Stimulated activated CD4-positive, alpha-beta T cell treated with anti-CD3 and anti-CD28 coated beads, Interleukin-1b, Interleukin-23, amount 100 ng/mL, for 1 hour (primary cell): ENCODE measurements around the gene HPSE.

Source experiments
- DNase-seq, 2 donors: peaks; one replicate each; pipeline ENCODE4 v3.0.0-alpha.2; 2020; ENCODE audit warnings: low read depth in 2 of 2

The HPSE gene

DNA sequence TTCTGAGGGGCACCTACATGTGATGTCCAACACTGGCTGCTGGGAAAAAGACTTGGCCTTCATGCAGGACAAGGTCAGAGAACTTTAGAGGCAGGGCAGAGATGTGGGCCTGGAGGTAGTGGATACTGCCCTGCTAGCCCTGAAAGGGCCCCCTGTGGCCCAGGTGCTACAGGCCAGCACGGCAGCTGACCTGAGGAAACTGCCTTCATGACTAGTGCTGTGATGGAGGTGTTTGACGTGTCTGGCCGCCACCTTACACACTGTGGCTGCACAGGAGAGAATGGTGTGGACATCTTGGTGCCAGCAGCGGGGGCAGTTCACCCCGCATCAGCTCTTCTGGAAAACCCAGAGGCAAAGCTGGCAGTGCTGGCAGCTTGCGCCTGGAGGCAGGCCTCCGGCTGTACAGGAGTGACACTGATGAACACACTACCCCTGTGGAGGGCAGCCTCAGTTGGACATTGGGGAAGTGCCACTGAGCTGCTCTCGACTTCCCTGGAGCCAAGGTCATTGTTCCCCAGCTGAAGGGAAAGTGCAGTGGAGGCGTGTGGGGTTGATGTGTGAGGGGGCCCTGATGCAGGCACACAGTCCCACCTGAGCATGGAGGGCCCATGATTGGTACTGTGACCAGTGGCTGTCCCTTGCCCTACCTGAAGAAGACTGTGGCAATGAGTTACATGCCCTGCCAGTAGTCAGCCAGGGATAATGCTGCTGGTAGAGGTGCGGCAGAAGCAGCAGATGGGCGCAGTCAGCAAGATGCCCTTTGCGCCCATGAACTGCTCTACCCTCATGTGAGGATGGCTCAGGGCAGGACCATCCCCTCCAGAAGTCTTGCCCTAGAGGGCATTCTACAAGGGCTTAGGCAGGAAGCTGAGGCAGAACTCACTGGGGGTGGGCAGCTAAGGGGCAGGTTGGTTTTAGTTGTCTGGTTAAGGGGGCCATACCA lies 87.0 kb downstream of the HPSE start:
- DNase-seq: no peak
